Panc1 (cell line): ENCODE results near the gene EFEMP1. TPM values are rescaled to one million over a fixed set of nuclear protein-coding genes. Genes with fewer than 3 reads are reported as not detected.

ENCODE experiments used
- ATAC-seq: fragments of 200-7000 bp; cut with Tn5 transposase; 2 replicates; pipeline ENCODE4 v1.9.1; 2020; ENCODE audit warnings: mild to moderate bottlenecking, moderate library complexity
- BruUV-seq: library from RNA; stranded (reverse); fragments of 400-500 nt; replicated peaks from 2 replicates; lab custom pipeline; 2021; lab: Mats Ljungman, UMichigan
- CTCF ChIA-PET: fragments of 300-600 bp; sonication (Branson Sonifier 250); formaldehyde crosslinking; loops from one replicate; lab custom pipeline; 2022; ENCODE audit warnings: antibody characterized with exemption; lab: Charles Lee
- POLR2A ChIA-PET: fragments of 300-600 bp; sonication (Branson Sonifier 250); formaldehyde crosslinking; loops from one replicate; lab custom pipeline; 2022; ENCODE audit warnings: antibody characterized with exemption; lab: Charles Lee
- DNase-seq: peaks from one replicate; pipeline ENCODE4 v3.0.0-alpha.2; 2010; ENCODE audit warnings: low read depth, low spot score
- H3K27ac ChIP-seq: 2 replicates; pipeline ENCODE4 v1.5.1; 2011; ENCODE audit warnings: mild to moderate bottlenecking, low read length, inconsistent platforms
- H3K27me3 ChIP-seq: fragments of 200-500 bp; sonication (Bioruptor generic); 2 replicates; pipeline ENCODE4 v1.6.0; 2014; ENCODE audit warnings: low read length, inconsistent platforms; ENCODE audit not compliant: control insufficient read depth, insufficient read depth
- H3K36me3 ChIP-seq: fragments of 200-500 bp; sonication (Bioruptor generic); 2 replicates; pipeline ENCODE4 v1.5.1; 2014; ENCODE audit warnings: inconsistent platforms, mild to moderate bottlenecking, low read length, moderate library complexity; ENCODE audit not compliant: control insufficient read depth, insufficient read depth
- H3K4me1 ChIP-seq: 2 replicates; pipeline ENCODE4 v1.5.1; 2011; ENCODE audit warnings: inconsistent platforms, mild to moderate bottlenecking, low read length, moderate library complexity; ENCODE audit not compliant: control insufficient read depth, insufficient read depth
- H3K4me3 ChIP-seq, 2 experiments: 2 replicates each; pipeline ENCODE4 v1.5.1; 2011 to 2012; ENCODE audit warnings: low read depth in 2 of 2, low read length in 2 of 2, mild to moderate bottlenecking in 2 of 2, inconsistent platforms in 1 of 2, moderate library complexity in 1 of 2
- H3K9me3 ChIP-seq: fragments of 200-500 bp; sonication (Bioruptor generic); 2 replicates; pipeline ENCODE4 v1.5.1; 2014; ENCODE audit warnings: low read depth, mild to moderate bottlenecking, inconsistent platforms, low read length, moderate library complexity; ENCODE audit not compliant: control insufficient read depth, insufficient read depth
- CTCF ChIP-seq: fragments of 450-650 bp; IDR thresholded peaks from 2 replicates; pipeline ENCODE4 v1.5.1; 2017; ENCODE audit warnings: mild to moderate bottlenecking
- POLR2AphosphoS5 ChIP-seq: IDR thresholded peaks from 2 replicates; pipeline ENCODE4 v1.6.1; 2012; ENCODE audit warnings: mild to moderate bottlenecking, low read depth, low read length, moderate library complexity
- REST ChIP-seq, 2 experiments: IDR thresholded peaks; 2 replicates each; pipeline ENCODE4 v1.6.1; 2011 to 2012; ENCODE audit warnings: low read depth in 2 of 2, control low read depth in 1 of 2, low read length in 1 of 2, mild to moderate bottlenecking in 1 of 2, moderate library complexity in 1 of 2; ENCODE audit not compliant: insufficient read depth in 1 of 2
- SIN3A ChIP-seq: IDR thresholded peaks from 2 replicates; pipeline ENCODE4 v1.6.1; 2012; ENCODE audit warnings: low read depth, mild to moderate bottlenecking, low read length, moderate library complexity, borderline replicate concordance; ENCODE audit not compliant: insufficient read depth
- TCF7L2 ChIP-seq: IDR thresholded peaks from 2 replicates; pipeline ENCODE4 v1.6.1; 2011; ENCODE audit warnings: mild to moderate bottlenecking, low read depth, low read length, inconsistent platforms
- in situ Hi-C: cut with HindIII; loops from 2 replicates; pipeline ENCODE4 v1.10.0; 2016; ENCODE audit warnings: low sequenced_read_pairs, low pct_unique_long_range_greater_than_20kb
- intact Hi-C: fragments of 100-400 bp; cut with micrococcal nuclease; formaldehyde crosslinking; loops from one replicate; pipeline ENCODE4 v1.10.0; 2022; ENCODE audit not compliant: unreplicated experiment
- total RNA-seq: library from RNA; stranded (reverse); gene quantifications from one replicate; pipeline ENCODE4 v1.2.1, GENCODE V29; 2021; ENCODE audit not compliant: unreplicated experiment

The EFEMP1 gene
- total RNA-seq, 1 experiment from 2014 or later, result 15.5 TPM

GRCh38 chr2:55902971-55903370, 20.6 kb downstream of the EFEMP1 start:
- no peaks in the 10 kb centered on the region for H3K27me3 ChIP-seq
- BruUV-seq, result no TSS peak
- ATAC-seq, result no peak
- no peak overlapping the region for H3K27ac ChIP-seq
- ChIA-PET CTCF (interaction anchor here (0.6 kb wide), 1 partner anchor 145 kb away, joined by 3 read pairs; no protein-coding TSS in a partner anchor), POLR2A (no interaction called here)
- DNase-seq, result no peak
- H3K9me3 ChIP-seq, result no peaks in the 10 kb centered on the region
- H3K36me3 ChIP-seq, result no peaks in the 10 kb centered on the region
- H3K4me3 ChIP-seq, result no peak overlapping the region
- TF ChIP-seq SIN3A, result no peak
- no peak for TF ChIP-seq CTCF
- TF ChIP-seq POLR2AphosphoS5, result no peak
- no peak for TF ChIP-seq REST (IDR thresholded peaks at IDR 0.05; ENCODE audit: insufficient read depth in 1 of 2, low read depth in 2 of 2, low read length in 1 of 2)
- no peak for TF ChIP-seq TCF7L2
- in situ Hi-C loops (no loop called here), intact Hi-C loops (no loop called here)
- no peaks in the 10 kb centered on the region for H3K4me1 ChIP-seq

GRCh38 chr2:55902429-55902828, 21.2 kb downstream of the EFEMP1 start:
- no peak overlapping the region for H3K4me3 ChIP-seq
- BruUV-seq, result no TSS peak
- no peaks in the 10 kb centered on the region for H3K27me3 ChIP-seq
- H3K9me3 ChIP-seq, result no peaks in the 10 kb centered on the region
- ChIA-PET POLR2A (no interaction called here), CTCF (no interaction called here)
- no peaks in the 10 kb centered on the region for H3K4me1 ChIP-seq
- in situ Hi-C loops, result no loop called here
- intact Hi-C loops, result no loop called here
- no peak for DNase-seq
- no peaks in the 10 kb centered on the region for H3K36me3 ChIP-seq
- H3K27ac ChIP-seq, result no peak overlapping the region
- ATAC-seq, result no peak
- TF ChIP-seq POLR2AphosphoS5, result no peak
- TF ChIP-seq REST (IDR thresholded peaks at IDR 0.05; ENCODE audit: insufficient read depth in 1 of 2, low read depth in 2 of 2, low read length in 1 of 2), result no peak
- TF ChIP-seq TCF7L2, result no peak
- TF ChIP-seq SIN3A, result no peak
- TF ChIP-seq CTCF, result no peak
